PC-9 (cell line): ENCODE results near the gene TMOD1. TPM values are rescaled to one million over a fixed set of nuclear protein-coding genes. Genes with fewer than 3 reads are reported as not detected.
A peak's percentile ranks its signal among the peaks of the same experiment; 100 is the strongest.

ENCODE experiments used
- BruUV-seq: library from RNA; stranded (reverse); fragments of 400-500 nt; replicated peaks from 2 replicates; lab custom pipeline; 2021; lab: Mats Ljungman, UMichigan
- CTCF ChIA-PET: fragments of 300-600 bp; sonication (Branson Sonifier 250); formaldehyde crosslinking; loops from one replicate; lab custom pipeline; 2022; ENCODE audit warnings: antibody characterized with exemption; lab: Charles Lee
- POLR2A ChIA-PET: fragments of 300-600 bp; sonication (Branson Sonifier 250); formaldehyde crosslinking; loops from one replicate; lab custom pipeline; 2022; ENCODE audit warnings: antibody characterized with exemption; ENCODE audit not compliant: unreplicated experiment; lab: Charles Lee
- DNase-seq, 2 experiments: peaks; one replicate each; pipeline versions ENCODE4 v3.0.0 to v3.0.0-alpha.2; 2015 to 2022; ENCODE audit warnings: mixed read lengths in 1 of 2
- H2AFZ ChIP-seq: fragments of 200-600 bp; sonication (generic); 2 replicates; pipeline ENCODE4 v1.8.1; 2017; ENCODE audit warnings: antibody characterized with exemption
- H3F3A ChIP-seq: fragments of 200-600 bp; sonication (generic); 2 replicates; pipeline ENCODE4 v1.8.1; 2017; ENCODE audit warnings: antibody characterized with exemption, mild to moderate bottlenecking, low read depth; ENCODE audit not compliant: insufficient read depth
- H3K27ac ChIP-seq: fragments of 200-600 bp; sonication (generic); 2 replicates; pipeline ENCODE4 v1.6.1; 2016; ENCODE audit warnings: mixed run types
- H3K27me3 ChIP-seq: fragments of 200-600 bp; sonication (generic); 2 replicates; pipeline ENCODE4 v1.6.1; 2016; ENCODE audit warnings: low read depth, mixed run types; ENCODE audit not compliant: insufficient read depth
- H3K36me3 ChIP-seq: fragments of 200-600 bp; sonication (generic); 2 replicates; pipeline ENCODE4 v1.6.1; 2016; ENCODE audit warnings: low read depth, mixed run types
- H3K4me1 ChIP-seq: fragments of 200-600 bp; sonication (generic); replicated peaks from 2 replicates; pipeline ENCODE4 v1.6.1; 2016; ENCODE audit warnings: mixed run types; ENCODE audit not compliant: insufficient read depth
- H3K4me2 ChIP-seq: fragments of 200-600 bp; sonication (generic); 2 replicates; pipeline ENCODE4 v1.6.1; 2017; ENCODE audit warnings: mixed run types
- H3K4me3 ChIP-seq: fragments of 200-600 bp; sonication (generic); 2 replicates; pipeline ENCODE4 v1.6.1; 2016; ENCODE audit warnings: mixed run types
- H3K79me2 ChIP-seq: fragments of 200-600 bp; sonication (generic); 2 replicates; pipeline ENCODE4 v1.6.1; 2017; ENCODE audit warnings: low read depth, mixed run types
- H3K9me2 ChIP-seq: fragments of 200-600 bp; sonication (generic); 2 replicates; pipeline ENCODE4 v1.8.1; 2017; ENCODE audit warnings: mild to moderate bottlenecking; ENCODE audit not compliant: insufficient read depth
- H3K9me3 ChIP-seq: fragments of 200-600 bp; sonication (generic); 2 replicates; pipeline ENCODE4 v1.8.1; 2016; ENCODE audit warnings: low read depth; ENCODE audit not compliant: insufficient read depth
- H4K20me1 ChIP-seq: fragments of 200-600 bp; sonication (generic); 2 replicates; pipeline ENCODE4 v1.8.1; 2017; ENCODE audit not compliant: insufficient read depth
- CTCF ChIP-seq: fragments of 200-600 bp; sonication (generic); conservative IDR thresholded peaks from 2 replicates; pipeline ENCODE4 v1.6.1; 2017; ENCODE audit warnings: mixed run types, antibody characterized with exemption, mild to moderate bottlenecking, moderate library complexity
- EZH2 ChIP-seq: fragments of 200-600 bp; sonication (generic); IDR thresholded peaks from 2 replicates; pipeline ENCODE4 v1.8.0; 2017; ENCODE audit warnings: antibody characterized with exemption, low read depth
- intact Hi-C: fragments of 100-400 bp; cut with micrococcal nuclease; formaldehyde crosslinking; loops from one replicate; pipeline ENCODE4 v1.10.0; 2022; ENCODE audit not compliant: unreplicated experiment
- total RNA-seq: library from RNA; stranded (reverse); gene quantifications from 2 replicates; pipeline ENCODE4 v1.2.3, GENCODE V29; 2021

TMOD1 gene
- total RNA-seq, 1 experiment from 2014 or later, result 6.8 TPM

- POLR2A ChIA-PET, result no interaction called here
These were observed 23.0 kb downstream of the TMOD1 start for GRCh38 chr9:97524424-97524823.

DNA sequence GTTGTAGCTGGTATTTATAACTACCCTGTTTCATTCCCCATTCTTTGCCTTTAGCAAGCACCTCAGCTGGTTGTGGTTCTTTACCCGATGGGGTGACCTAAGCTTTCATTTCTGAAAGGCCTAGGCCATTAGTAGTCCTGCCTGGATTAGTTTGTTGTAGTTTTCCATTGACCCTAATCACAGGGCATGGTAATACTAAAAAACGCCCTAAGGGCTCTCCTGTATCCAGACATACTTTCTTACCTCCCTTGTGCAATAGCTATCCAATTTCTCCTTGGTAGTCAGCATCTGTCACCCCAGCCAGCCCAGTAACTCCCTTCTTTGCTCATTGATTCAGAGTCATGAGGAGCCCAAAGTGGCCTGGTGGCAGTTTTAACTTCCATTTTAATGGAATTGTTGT, 24.0 kb downstream of the TMOD1 start:
- DNase-seq, result peak; percentile 61 to 98
- Histone ChIP-seq H3K36me3 (no peaks in the 10 kb centered on the region), H3K4me3 (no peak overlapping the region), H2AFZ (peak overlapping the region; percentile 64; the same call in 1 of the 2 replicates), H3K9me2 (no peaks in the 10 kb centered on the region), H4K20me1 (no peaks in the 10 kb centered on the region), H3F3A (peaks cover 32% of the 10 kb centered on the region), H3K4me1 (peaks cover 61% of the 10 kb centered on the region), H3K27ac (peak overlapping the region; percentile 89), H3K9me3 (no peaks in the 10 kb centered on the region), H3K79me2 (no peaks in the 10 kb centered on the region), H3K27me3 (no peaks in the 10 kb centered on the region), H3K4me2 (peak overlapping the region; percentile 54)
- TF ChIP-seq EZH2, result no peak
- TF ChIP-seq CTCF, result no peak
- POLR2A ChIA-PET, result interaction anchor here (0.6 kb wide), 1 partner anchor 39 kb away, joined by 6 read pairs; no protein-coding TSS in a partner anchor
- no TSS peak for BruUV-seq
- intact Hi-C loops, result loop anchor here (2.0 kb wide), 1 partner anchor 25 kb away; the partner anchor contains the start of gene TMOD1
- CTCF ChIA-PET, result interaction anchor here (0.5 to 1.8 kb wide), 5 partner anchors 24 to 130 kb away, joined by 4 to 13 read pairs (median 6); partner anchors contain the start of gene TMOD1

More at GRCh38 chr9:97524424-97524823, 23.0 kb downstream of the TMOD1 start:
- Histone ChIP-seq H3K9me2 (no peaks in the 10 kb centered on the region), H3K4me1 (peaks cover 61% of the 10 kb centered on the region), H3K9me3 (no peaks in the 10 kb centered on the region), H4K20me1 (no peaks in the 10 kb centered on the region), H3K4me2 (no peak overlapping the region; the same call in 1 of the 2 replicates), H3K36me3 (no peaks in the 10 kb centered on the region), H3K79me2 (no peaks in the 10 kb centered on the region), H3K27me3 (no peaks in the 10 kb centered on the region), H3K27ac (peak overlapping the region; percentile 89), H2AFZ (no peak overlapping the region), H3F3A (peaks cover 32% of the 10 kb centered on the region), H3K4me3 (no peak overlapping the region)
- TF ChIP-seq CTCF (no peak), EZH2 (no peak)
- DNase-seq, result no peak
- intact Hi-C loops, result loop anchor here (2.0 kb wide), 1 partner anchor 24 kb away; the partner anchor contains the start of gene TMOD1
- CTCF ChIA-PET, result interaction anchor here (0.6 to 1.8 kb wide), 2 partner anchors 55 to 130 kb away, joined by 3 to 6 read pairs; no protein-coding TSS in a partner anchor
- no TSS peak for BruUV-seq

DNA sequence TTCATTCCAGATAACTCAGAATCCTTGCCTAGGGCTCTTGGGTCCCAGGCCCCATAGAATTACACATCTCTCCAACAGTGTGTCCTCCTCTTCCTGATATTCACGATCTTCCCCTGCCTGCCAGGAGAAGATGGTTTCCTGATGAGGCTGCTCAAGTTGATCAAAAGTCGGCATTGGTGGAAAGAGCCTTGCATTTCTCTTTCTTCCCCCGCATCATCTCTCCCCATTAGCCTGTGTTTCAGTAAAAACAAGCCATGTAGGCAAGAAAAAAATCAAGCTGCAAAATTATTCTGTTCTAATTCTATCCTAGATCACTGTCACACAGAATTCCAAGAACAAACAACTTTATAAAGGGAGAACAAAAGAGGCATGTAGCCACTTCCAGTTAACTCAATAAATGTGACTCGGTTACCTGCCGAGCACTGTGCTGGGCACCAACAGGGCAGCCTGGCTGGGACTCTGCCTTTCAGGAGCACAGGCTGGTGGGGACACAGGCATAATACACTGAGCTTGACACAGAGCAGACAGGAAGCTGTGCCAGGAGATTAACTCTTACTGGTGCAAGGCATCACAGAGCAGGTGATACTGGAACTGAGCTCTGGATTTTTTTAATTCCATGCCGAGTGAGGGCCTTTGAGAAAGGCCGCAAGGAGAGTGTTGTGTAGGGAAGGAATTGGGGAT, 25.6 kb downstream of the TMOD1 start:
- TF ChIP-seq CTCF, result no peak
- TF ChIP-seq EZH2, result no peak
- no peak overlapping the region for H3K27ac ChIP-seq
- POLR2A ChIA-PET, result interaction anchor here (1.6 kb wide), 1 partner anchor 8 kb away, joined by 6 read pairs; no protein-coding TSS in a partner anchor
- H3K79me2 ChIP-seq, result no peaks in the 10 kb centered on the region
- no TSS peak for BruUV-seq
- H2AFZ ChIP-seq, result no peak overlapping the region
- no peaks in the 10 kb centered on the region for H3K27me3 ChIP-seq
- no peak overlapping the region for H3K4me3 ChIP-seq
- no peaks in the 10 kb centered on the region for H3K9me3 ChIP-seq
- no peaks in the 10 kb centered on the region for H3K9me2 ChIP-seq
- H4K20me1 ChIP-seq, result no peaks in the 10 kb centered on the region
- CTCF ChIA-PET, result no interaction called here
- intact Hi-C loops, result no loop called here
- no peak for DNase-seq
- H3K36me3 ChIP-seq, result no peaks in the 10 kb centered on the region
- peaks cover 32% of the 10 kb centered on the region for H3F3A ChIP-seq
- peaks cover 61% of the 10 kb centered on the region for H3K4me1 ChIP-seq
- H3K4me2 ChIP-seq, result no peak overlapping the region
